Stimulated activated CD4-positive, alpha-beta T cell treated with anti-CD3 and anti-CD28 coated beads, Interleukin-12 subunit alpha, Interleukin-12 subunit beta, amount 100 ng/mL, for 4 hours (primary cell): Measurements from ENCODE around the gene SAMD11.

ENCODE experiments used
- DNase-seq: peaks from one replicate; pipeline ENCODE4 v3.0.0-alpha.2; 2020

The SAMD11 gene

GRCh38 chr1:905071-905749 lies 18.5 kb upstream of the SAMD11 start:
- no peak for DNase-seq

DNA sequence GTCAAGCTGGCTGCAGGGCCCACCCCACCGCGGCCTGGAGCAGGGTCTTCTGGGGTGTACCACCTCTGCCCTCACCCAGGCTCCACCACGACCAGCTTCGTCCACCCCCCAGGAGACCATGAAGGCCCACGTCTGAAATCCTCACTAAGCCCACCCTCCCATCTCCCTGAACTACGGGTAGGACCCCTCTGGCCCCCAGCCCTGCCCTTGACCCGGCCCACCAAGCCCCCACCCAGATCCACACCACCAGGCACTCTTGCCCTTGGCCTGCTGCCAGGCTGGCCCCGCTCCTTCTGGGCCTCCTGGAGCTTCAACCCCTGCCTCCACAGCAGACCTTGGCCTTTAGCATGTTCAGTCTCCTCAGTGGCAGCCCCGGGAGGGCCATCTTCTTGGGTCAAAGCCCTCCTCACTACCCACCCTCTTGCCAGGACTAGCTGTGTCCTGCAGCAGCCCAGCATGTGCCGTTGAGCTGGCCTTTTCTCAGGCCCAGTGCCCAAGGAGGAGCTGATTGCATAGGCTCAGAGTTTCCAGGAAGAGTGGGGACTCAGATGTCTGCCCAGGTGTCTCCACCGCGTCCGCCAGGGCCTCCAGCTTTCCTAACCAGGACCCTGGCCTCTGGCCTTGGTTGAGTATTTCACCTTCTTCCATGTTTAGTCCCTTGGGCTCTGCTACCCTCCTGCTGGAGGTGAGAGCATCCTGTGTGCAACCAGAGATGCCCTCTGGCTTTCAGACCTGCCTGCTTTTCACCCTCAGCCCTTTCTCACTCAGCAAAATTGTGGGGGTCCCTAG lies 17.7 kb upstream of the SAMD11 start:
- no peak for DNase-seq

DNA sequence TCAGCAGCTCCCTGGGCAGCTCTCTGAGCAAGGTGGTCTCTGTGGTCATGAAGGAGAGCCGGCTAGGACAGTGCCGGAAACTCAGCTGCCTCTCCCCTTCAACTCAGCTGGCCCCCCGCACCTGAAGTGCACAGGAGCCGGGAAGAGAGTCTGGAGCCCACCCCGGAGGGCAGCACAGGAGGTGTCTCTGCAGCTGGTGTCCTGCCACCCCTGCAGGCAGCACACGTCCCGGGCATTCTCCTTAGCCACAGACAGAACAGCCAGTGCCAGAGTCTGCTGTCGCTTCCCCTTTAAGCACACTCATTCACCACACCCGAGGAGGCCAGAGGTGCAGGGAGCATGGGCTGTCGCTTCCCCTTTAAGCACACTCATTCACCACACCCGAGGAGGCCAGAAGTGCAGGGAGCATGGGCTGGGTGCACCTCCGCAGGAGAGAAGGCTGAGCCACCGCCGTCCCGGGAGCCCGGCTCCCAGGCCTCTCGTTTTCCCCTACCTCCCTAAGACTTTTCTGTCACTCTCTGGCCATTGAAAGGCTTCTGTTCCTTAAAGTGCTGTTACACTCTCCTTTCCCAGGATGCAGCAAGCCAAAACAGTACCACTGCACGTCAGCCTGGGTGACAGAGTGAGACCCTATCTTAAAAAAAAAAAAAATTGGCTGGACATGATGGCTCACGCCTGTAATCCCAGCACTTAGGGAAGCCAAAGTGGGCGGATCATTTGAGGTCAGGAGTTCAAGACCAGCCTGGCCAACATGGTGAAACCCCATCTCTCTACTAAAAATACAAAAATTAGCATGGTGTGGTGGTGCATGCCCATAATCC lies 16.9 kb upstream of the SAMD11 start:
- no peak for DNase-seq

- no peak for DNase-seq
Measured at GRCh38 chr1:907611-908451, 15.9 kb upstream of the SAMD11 start.

- DNase-seq, result no peak
Measured at GRCh38 chr1:908661-909060, 15.1 kb upstream of the SAMD11 start.

DNA sequence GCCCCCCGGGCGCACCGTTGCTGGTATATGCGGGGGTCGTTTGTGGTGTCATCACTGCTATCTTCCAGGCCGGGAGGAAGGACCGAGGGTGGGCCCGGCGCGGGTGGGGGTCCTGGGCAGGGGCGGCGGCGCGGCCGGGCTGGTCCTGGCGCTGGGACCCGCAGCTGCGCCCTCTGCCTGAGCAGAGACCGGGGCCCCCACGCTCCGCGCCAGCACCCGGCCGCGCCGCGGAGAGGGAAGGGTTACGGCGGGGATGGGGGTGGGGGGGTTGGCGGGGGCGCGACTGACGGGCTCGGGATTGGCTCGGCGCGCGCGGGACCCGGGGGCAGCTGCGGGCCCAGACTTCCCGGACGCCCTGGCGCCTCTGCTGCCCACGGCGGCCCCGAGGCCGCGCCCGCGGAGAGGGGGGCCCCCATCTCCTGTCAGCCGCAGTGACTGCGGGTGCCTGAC lies 13.8 kb upstream of the SAMD11 start:
- DNase-seq, result no peak

DNA sequence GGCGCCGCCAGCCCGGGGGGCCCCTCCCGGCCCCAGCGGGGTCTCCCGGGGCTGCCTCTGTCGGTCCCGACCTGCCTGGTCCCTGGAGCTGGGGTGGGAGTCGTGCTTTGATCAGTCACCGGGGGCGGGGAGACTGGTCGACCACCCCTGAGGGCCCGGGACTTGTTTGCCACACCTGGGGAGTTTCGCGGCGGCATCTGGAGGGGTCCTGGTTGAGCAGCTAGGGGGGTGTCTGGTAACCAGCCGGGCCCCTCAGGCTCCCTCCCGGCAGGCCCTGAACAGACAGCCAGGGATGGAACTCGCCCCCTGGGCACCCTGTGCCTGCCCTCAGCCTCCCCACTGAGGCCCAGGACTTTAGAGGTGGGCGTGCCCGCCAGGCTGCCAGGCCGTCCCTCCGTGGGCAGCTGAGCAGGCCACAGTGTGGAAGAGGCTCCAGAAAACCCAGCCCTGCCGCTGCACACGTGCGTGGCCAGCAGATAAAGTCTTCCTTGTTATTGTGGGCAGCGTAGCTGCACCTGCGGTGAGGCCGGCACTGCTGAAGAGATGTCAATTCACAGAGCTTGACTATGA lies 13.3 kb upstream of the SAMD11 start:
- DNase-seq, result no peak

- DNase-seq, result no peak
Measured at GRCh38 chr1:910881-911721, 12.6 kb upstream of the SAMD11 start.

GRCh38 chr1:911875-912739 lies 11.6 kb upstream of the SAMD11 start:
- no peak for DNase-seq

DNA sequence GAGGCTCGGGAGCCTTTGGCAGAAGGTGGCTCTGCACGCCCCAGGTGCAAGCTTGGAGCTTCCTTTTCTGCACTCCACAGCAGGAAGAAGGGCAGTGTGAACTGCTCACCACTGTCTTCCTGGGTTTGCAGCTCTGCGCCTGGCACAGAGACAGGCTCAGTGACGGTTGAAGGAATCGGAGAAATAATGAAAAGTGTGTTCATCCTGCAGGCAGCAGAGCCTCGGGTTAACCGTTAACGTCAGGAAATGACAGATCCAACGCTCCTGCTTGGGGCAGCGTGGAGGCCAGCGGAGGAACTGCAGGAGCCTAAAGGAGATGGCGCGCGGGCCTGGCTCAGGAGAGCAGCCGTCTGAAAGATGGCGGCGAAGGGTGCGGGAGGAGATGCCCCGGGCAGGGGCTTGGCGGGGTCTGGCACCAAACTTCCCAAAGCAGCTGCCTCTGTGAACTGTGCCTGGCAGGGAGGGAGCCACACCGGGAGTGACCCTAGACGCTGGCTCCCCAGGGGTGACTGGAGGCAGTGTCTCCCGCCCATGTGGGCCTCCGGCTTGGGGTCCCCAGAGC lies 10.9 kb upstream of the SAMD11 start:
- DNase-seq, result no peak

GRCh38 chr1:913491-914130 lies 10.1 kb upstream of the SAMD11 start:
- no peak for DNase-seq

DNA sequence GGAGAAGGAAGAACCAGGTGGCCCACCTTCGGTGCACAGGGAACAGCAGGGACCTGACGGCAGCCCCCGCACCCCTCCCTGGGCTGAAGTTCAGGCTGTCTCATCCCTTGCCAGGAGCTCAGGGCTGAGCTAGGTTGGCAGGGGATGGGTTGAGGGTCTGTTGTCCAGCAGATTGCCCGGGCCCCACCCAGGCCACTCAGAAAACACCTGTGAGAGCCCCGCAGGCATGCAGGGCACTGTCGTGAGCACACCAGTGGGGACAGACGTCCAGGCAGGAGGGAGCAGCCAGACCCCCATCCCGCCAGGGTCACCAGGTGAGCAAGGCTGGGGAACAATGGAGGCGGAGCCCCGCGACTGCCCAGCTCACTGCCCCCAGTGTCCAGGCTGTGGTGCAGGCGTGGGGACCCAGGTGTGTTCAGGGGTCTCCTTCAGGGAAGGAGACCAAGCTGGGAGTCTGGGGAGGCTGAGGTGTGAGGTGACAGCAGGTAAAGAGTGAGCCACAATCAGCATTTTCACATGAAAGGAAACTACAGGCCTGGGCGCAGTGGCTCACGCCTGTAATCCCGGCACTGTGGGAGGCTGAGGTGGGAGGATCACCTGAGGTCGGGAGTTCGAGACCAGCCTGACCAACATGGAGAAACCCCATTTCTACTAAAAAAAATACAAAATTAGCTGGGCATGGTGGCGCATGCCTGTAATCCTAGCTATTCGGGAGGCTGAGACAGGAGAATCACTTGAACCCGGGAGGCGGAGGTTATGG lies 9.4 kb upstream of the SAMD11 start:
- DNase-seq, result no peak

DNA sequence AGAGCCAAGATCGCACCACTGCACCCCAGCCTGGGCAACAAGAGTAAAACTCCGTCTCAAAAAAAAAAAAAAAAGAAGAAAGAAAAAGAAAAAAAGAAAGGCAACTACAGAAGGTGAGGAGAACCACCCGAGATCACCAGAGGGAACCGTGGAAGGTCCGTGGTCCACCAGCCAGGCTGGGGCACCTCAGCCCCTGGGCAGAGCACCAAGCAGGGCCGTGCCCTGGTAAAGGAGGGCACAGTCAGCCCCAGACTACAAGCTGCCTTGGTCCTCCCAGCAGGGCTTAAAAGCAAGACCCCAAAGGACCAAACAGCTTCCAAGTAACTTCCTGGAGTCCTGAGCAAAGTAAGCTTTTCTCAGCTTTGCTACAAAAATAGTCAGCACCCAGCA lies 8.8 kb upstream of the SAMD11 start:
- DNase-seq, result no peak

GRCh38 chr1:915295-916172 lies 8.2 kb upstream of the SAMD11 start:
- no peak for DNase-seq

DNA sequence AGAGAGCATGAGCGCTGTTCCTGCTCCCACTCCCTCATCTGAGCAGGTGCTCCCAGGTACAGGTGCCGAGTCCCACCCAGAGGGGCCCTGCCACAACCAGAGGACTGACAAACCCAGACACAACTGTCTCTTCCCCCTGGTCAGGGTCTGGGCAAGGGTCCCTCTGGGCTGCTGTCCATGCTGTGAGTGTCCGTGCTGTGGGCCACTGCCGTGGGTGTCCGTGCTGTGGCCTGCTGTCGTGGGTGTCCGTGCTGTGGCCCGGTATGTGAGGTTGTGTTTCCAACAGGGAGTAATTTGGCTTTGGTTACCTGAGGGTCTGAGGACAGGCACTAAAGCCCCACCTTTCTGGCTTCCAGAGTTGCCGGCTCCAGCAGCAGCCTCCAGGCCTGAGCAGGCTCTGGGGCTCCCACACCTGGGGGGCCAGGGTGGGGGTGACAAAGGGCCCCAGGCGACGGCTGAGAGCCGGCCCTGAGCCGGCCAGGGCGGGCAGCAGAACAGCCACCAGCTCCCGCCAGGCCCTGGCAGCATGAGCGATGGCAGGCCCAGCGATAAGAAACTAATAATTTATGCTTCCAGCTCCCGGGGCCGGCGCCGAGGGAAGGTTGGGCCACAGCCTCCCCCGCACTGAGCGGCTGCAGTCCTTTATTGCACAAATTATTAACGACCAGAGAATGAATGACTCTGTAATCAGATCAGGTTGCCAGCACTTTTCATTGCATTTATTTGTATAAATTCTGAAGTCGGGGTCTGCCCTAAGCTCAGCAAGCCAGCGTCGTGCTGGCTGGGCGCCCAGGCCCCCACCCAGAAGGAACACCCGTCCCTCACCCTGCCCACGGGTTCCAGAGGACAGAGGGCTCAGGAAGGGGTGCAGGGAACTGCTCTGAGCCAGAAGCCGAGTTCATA lies 7.3 kb upstream of the SAMD11 start:
- DNase-seq, result no peak

- DNase-seq, result no peak
Measured at GRCh38 chr1:917076-917459, 6.7 kb upstream of the SAMD11 start.
